Fibroblast of mammary gland (primary cell): ENCODE measurements around the gene SBF2.
A peak's percentile ranks its signal among the peaks of the same experiment; 100 is the strongest.

Source experiments
- DNase-seq: peaks from one replicate; pipeline ENCODE4 v3.0.0-alpha.2; 2010; ENCODE audit warnings: low read depth
- H3K4me3 ChIP-seq: 2 replicates; pipeline ENCODE4 v1.5.1; 2011; ENCODE audit warnings: low read depth, mild to moderate bottlenecking, low read length, moderate library complexity; ENCODE audit not compliant: control insufficient read depth
- CTCF ChIP-seq: conservative IDR thresholded peaks from 2 replicates; pipeline ENCODE4 v1.5.1; 2011; ENCODE audit warnings: low read depth, low read length, inconsistent platforms; ENCODE audit not compliant: control insufficient read depth, insufficient read depth

The SBF2 gene

DNA sequence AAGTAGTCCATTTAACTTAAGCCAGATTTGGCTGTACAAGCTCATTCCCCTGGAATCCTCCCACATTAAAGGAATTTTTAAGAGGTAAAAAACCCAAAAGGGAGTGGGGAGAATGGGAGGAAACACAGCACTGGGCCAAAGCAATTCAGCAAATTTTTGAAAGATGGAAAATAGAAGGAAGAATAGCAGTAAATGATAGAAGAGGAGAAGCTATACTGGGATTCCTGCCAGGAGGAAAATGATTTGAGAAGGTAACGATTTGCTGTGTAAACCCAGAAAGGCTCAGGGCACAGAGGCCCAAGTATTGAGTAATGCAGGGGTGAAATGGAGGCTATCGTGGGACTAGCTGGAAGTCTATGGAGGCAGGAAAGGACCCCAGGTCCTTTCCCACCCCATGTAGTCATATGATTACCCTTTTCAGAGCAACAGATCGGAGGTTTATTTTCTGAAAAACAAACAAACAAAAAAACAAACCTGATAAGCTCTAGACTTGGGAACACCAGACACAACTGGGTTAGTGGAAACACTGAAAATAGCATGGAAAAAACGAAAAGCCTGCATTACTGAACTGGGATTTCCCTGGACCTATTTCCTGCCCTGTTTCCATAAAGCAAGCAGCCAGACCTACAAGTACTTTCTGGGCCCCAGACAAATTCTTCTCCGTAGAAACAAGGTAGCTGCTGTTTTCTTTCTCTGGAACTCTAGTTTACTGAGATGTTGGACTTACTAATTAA is 490.2 kb downstream of the SBF2 start:
- TF ChIP-seq CTCF: no peak
- no peak overlapping the region for H3K4me3 ChIP-seq
- DNase-seq: peak; percentile 32

DNA sequence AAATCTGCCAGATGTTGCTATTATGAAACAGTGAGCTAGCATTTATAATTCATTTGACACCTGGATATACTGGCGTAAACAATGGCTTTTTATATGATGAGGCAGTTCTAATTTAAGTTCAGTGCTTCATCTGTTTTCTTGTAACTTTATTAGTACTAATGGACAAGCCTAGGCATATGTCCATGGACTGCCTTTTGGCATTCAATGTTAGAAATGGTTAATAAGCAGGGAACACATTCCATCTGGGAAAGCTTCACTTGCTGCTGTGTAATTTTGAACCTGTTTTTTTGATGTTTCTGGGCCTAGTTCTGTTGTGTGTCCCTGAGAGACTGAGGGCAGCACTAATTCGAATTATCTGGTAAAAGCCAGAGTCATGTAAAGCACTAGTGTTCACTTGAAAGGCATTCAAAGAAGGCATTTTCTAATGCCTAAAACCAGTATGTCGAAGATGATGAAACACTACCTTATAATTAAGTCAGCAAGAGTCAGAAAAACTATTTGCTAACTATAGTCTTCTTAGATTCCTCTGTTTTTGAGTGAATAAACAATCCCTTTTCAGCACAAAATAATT is 491.6 kb downstream of the SBF2 start:
- no peak overlapping the region for H3K4me3 ChIP-seq
- peak; percentile 85 for DNase-seq
- no peak for TF ChIP-seq CTCF

DNA sequence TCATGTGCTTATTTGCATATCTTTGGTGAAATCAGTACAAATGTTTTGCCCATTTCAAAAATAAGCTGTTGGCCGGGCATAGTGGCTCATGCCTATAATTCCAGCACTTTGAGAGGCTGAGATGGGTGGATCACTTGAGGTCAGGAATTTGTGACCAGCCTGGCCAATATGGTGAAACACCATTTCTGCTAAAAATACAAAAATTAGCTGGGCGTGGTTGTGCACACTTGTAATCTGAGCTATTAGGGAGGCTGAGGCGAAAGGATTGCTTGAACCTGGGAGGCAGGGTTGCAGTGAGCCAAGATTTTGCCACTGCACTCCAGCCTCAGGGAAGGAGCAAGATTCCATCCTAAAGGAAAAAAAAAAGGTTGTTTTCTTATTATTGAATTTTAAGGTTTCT is 494.1 kb downstream of the SBF2 start:
- DNase-seq: no peak
- no peak overlapping the region for H3K4me3 ChIP-seq
- TF ChIP-seq CTCF: no peak

GRCh38 chr11:9797300-9797699 is 496.7 kb downstream of the SBF2 start:
- no peak for DNase-seq
- no peak overlapping the region for H3K4me3 ChIP-seq
- TF ChIP-seq CTCF: no peak

DNA sequence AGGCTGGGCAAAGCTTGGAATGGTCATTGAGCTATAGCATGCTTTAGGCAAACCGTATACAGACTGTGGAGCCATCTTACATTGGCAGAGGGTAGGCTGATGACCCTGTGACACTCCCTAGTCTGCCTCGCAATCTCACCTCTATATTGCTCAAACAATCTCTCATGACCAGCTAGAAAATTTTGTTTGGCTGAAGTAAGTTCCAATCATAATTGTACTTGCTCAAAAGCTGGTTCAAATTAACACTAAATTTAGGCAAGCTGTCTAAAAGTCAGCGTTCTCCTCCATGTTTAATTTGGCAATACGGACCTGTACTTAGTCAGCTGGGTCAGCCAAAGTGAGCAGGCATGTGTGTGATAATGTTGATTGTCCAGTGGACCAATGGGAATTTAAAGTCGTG is 497.2 kb downstream of the SBF2 start:
- TF ChIP-seq CTCF: no peak
- peak; percentile 70 for DNase-seq
- H3K4me3 ChIP-seq: no peak overlapping the region

- no peak overlapping the region for H3K4me3 ChIP-seq
- DNase-seq: no peak
- TF ChIP-seq CTCF: no peak
Measured at GRCh38 chr11:9796266-9796665, 497.8 kb downstream of the SBF2 start.
